HG03108 (cell line): ENCODE data around the gene ADGRG7.
"Not testable (repeated sequence)": the region's sequence is repeated elsewhere in the genome, so short reads cannot be mapped to it uniquely, and the experiment has no call there.

ENCODE experiments used
- ATAC-seq: cut with Tn5 transposase; IDR thresholded peaks from one replicate; pipeline ENCODE4 v1.9.1; 2021; ENCODE audit warnings: moderate library complexity; ENCODE audit not compliant: unreplicated experiment

ADGRG7 gene

GRCh38 chr3:100641471-100642032 is 32.2 kb downstream of the ADGRG7 start:
- ATAC-seq, result peak; percentile 66

- no peak for ATAC-seq
These were observed 36.5 kb downstream of the ADGRG7 start for GRCh38 chr3:100645913-100646312.

GRCh38 chr3:100647171-100647570 is 37.8 kb downstream of the ADGRG7 start:
- ATAC-seq, result no peak

GRCh38 chr3:100647657-100648056 is 38.3 kb downstream of the ADGRG7 start:
- ATAC-seq, result no peak

GRCh38 chr3:100650651-100651619 is 41.5 kb downstream of the ADGRG7 start:
- ATAC-seq, result peak; percentile 97

- ATAC-seq, result no peak
These were observed 44.3 kb downstream of the ADGRG7 start for GRCh38 chr3:100653604-100654294.

GRCh38 chr3:100656945-100657344 is 47.5 kb downstream of the ADGRG7 start:
- no peak for ATAC-seq

- ATAC-seq, result not testable (repeated sequence)
These were observed 51.9 kb downstream of the ADGRG7 start for GRCh38 chr3:100661294-100661693.

- no peak for ATAC-seq
These were observed 52.9 kb downstream of the ADGRG7 start for GRCh38 chr3:100662113-100662823.

GRCh38 chr3:100665230-100665629 is 55.8 kb downstream of the ADGRG7 start:
- ATAC-seq, result no peak

- not testable (repeated sequence) for ATAC-seq
These were observed 57.3 kb downstream of the ADGRG7 start for GRCh38 chr3:100666699-100667098.

- not testable (repeated sequence) for ATAC-seq
These were observed 57.9 kb downstream of the ADGRG7 start for GRCh38 chr3:100667316-100667715.

GRCh38 chr3:100670995-100671394 is 61.6 kb downstream of the ADGRG7 start:
- ATAC-seq, result not testable (repeated sequence)

GRCh38 chr3:100681496-100681895 is 72.1 kb downstream of the ADGRG7 start:
- ATAC-seq, result no peak

- ATAC-seq, result no peak
These were observed 72.9 kb downstream of the ADGRG7 start for GRCh38 chr3:100682056-100682853.

GRCh38 chr3:100682854-100683760 is 73.7 kb downstream of the ADGRG7 start:
- ATAC-seq, result no peak

GRCh38 chr3:100693225-100693624 is 83.8 kb downstream of the ADGRG7 start:
- no peak for ATAC-seq

- ATAC-seq, result no peak
These were observed 86.3 kb downstream of the ADGRG7 start for GRCh38 chr3:100695696-100696095.

GRCh38 chr3:100696161-100696560 is 86.8 kb downstream of the ADGRG7 start:
- no peak for ATAC-seq
